ENCODE data around the gene F10. TPM values are rescaled to one million over a fixed set of nuclear protein-coding genes. Genes with fewer than 3 reads are reported as not detected.

F10 gene
- total RNA-seq, 2 donors from 2014 or later, result 18.7 to 32.4 TPM

DNA sequence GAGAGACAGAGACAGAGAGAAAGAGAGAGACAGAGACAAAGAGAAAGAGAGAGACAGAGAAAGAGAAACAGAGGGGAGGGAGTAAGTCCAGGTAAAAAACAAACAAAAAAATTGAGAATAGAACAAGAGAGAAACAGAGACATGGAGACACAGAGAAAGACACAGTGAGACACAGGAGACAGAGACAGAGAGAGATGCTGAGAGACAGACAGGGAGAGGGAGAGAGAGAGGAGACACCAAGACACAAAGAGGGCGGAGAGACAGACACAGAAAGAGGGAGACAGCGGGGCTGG is 30.0 kb downstream of the F10 start:
- Histone ChIP-seq H3K27ac (ENCODE audit: low read depth, low read length) (no peak overlapping the region), H3K4me3 (ENCODE audit: low read length) (no peak overlapping the region), H3K9me3 (ENCODE audit: control insufficient read depth, low read length) (peaks cover 13% of the 10 kb centered on the region), H3K9ac (ENCODE audit: extremely low read depth, low read length, poor library complexity, severe bottlenecking) (no peak overlapping the region), H3K4me1 (ENCODE audit: control insufficient read depth, insufficient read depth, low read length) (peaks cover 8% of the 10 kb centered on the region), H3K27me3 (ENCODE audit: control insufficient read depth, insufficient read depth, low read length, poor library complexity, severe bottlenecking) (peaks cover 13% of the 10 kb centered on the region), H3K36me3 (ENCODE audit: control insufficient read depth, insufficient read depth, low read length) (no peaks in the 10 kb centered on the region)
- H3K9me3 Mint-ChIP-seq, result peaks cover 7% of the 10 kb centered on the region
- 51 to 80% methylated on average over 2 of the region's 2 CpGs for WGBS, 2 experiments (ENCODE audit: insufficient coverage in 1 of 2, insufficient read length in 1 of 2)
- peaks cover 29% of the 10 kb centered on the region for H3K4me1 Mint-ChIP-seq
- no peak for DNase-seq
- H3K4me3 Mint-ChIP-seq, result peak overlapping the region; percentile 66
- H3K27me3 Mint-ChIP-seq (ENCODE audit: insufficient read depth), result no peaks in the 10 kb centered on the region
- H3K36me3 Mint-ChIP-seq (ENCODE audit: low read depth), result peaks cover 13% of the 10 kb centered on the region
- peak overlapping the region; percentile 18 for H3K27ac Mint-ChIP-seq
- TF ChIP-seq, protein P1, sequence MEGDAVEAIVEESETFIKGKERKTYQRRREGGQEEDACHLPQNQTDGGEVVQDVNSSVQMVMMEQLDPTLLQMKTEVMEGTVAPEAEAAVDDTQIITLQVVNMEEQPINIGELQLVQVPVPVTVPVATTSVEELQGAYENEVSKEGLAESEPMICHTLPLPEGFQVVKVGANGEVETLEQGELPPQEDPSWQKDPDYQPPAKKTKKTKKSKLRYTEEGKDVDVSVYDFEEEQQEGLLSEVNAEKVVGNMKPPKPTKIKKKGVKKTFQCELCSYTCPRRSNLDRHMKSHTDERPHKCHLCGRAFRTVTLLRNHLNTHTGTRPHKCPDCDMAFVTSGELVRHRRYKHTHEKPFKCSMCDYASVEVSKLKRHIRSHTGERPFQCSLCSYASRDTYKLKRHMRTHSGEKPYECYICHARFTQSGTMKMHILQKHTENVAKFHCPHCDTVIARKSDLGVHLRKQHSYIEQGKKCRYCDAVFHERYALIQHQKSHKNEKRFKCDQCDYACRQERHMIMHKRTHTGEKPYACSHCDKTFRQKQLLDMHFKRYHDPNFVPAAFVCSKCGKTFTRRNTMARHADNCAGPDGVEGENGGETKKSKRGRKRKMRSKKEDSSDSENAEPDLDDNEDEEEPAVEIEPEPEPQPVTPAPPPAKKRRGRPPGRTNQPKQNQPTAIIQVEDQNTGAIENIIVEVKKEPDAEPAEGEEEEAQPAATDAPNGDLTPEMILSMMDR (conservative IDR thresholded peaks at IDR 0.05), result no peak

DNA sequence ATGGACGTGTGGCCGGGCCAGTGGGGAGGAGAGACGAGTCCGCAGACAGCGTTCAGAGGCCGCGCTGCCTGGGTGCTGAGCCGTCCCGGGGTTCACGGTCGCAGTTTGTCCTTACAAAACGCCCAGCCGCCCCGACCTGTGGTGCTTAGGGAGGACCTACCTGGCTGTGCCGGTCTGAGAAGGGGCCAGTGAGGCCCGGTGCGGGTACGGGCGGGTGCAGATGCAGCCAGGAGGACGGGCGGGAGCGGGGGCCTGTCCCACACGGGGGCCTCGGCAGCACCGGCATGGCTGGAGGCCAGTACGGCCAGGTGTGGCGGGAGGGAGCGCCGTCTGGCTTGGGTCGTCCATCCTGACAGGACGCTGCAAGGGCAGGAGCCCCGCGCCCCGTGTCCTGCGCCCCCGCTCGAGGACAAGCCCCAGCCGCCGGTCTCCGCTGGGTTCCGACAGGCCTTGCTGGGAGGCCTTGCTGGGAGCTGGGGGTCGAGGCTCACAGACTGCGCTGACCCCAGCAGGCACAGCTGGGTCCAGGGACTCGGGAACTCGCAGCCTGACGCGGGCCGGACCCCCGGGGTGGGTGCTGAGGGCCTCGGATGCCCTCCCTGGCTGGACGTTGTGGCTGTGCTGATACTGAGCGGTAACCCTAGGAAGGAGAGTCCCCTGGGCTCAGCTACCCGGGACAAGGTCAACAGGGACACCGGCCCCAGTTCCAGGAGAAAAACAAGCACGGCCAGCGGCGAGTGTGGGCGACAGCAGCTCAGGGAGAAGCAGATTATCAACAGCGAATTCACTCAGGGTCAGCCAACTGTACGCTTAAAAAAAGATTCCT is 30.6 kb downstream of the F10 start:
- Histone ChIP-seq H3K4me3 (ENCODE audit: low read length) (peak overlapping the region; percentile 72), H3K9ac (ENCODE audit: extremely low read depth, low read length, poor library complexity, severe bottlenecking) (peak overlapping the region; percentile 18), H3K4me1 (ENCODE audit: control insufficient read depth, insufficient read depth, low read length) (peaks cover 8% of the 10 kb centered on the region), H3K27ac (ENCODE audit: low read depth, low read length) (no peak overlapping the region), H3K36me3 (ENCODE audit: control insufficient read depth, insufficient read depth, low read length) (no peaks in the 10 kb centered on the region), H3K27me3 (ENCODE audit: control insufficient read depth, insufficient read depth, low read length, poor library complexity, severe bottlenecking) (peaks cover 13% of the 10 kb centered on the region), H3K9me3 (ENCODE audit: control insufficient read depth, low read length) (peaks cover 13% of the 10 kb centered on the region)
- Mint-ChIP-seq H3K36me3 (ENCODE audit: low read depth) (peaks cover 13% of the 10 kb centered on the region), H3K4me3 (peak overlapping the region; percentile 66), H3K27me3 (ENCODE audit: insufficient read depth) (no peaks in the 10 kb centered on the region), H3K4me1 (peaks cover 33% of the 10 kb centered on the region), H3K9me3 (peaks cover 7% of the 10 kb centered on the region), H3K27ac (peak overlapping the region; percentile 87)
- peak; percentile 87 for DNase-seq
- WGBS, 2 experiments (ENCODE audit: insufficient coverage in 1 of 2, insufficient read length in 1 of 2), result 30 to 31% methylated on average over 33 to 60 of the region's 60 CpGs
- TF ChIP-seq, protein P1 (conservative IDR thresholded peaks at IDR 0.05), result no peak

DNA sequence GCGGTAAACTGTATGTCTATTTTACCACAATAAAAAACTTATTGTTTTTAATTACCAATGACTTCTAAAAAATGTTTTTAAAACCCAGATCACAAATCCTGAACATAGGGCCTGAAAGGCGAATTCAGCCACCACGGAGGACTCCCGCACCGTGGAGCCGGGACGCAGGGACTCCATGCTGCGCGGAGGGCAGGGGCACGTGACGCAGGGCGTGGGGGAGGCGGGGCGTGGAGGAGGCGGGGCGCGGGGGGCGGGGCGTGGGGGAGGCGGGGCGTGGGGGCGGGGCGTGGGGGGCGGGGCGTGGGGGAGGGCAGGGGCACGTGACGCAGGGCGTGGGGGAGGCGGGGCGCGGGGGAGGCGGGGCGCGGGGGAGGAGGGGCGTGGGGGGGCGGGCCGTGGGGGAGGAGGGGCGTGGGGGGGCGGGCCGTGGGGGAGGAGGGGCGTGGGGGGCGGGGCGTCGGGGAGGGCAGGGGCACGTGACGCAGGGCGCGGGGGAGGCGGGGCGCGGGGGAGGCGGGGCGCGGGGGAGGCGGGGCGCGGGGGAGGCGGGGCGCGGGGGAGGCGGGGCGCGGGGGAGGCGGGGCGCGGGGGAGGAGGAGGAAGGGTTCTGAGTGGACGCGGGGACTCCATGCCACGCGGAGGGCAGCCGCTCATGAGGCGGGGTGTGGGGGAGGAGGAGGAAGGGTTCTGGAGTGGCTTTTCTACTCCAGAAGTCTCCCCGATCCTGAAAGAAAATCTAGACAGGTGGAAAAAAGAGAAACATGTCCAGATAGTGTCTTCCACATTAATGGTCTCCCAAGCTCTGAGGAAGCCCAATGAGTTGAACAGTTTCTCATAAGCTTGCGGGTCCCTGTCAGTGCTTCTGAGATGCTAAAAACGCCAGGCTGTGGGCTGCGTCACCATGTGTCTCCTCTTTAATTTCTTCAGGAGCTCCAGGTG is 31.5 kb downstream of the F10 start:
- Histone ChIP-seq H3K9me3 (ENCODE audit: control insufficient read depth, low read length) (peaks cover 13% of the 10 kb centered on the region), H3K27me3 (ENCODE audit: control insufficient read depth, insufficient read depth, low read length, poor library complexity, severe bottlenecking) (peaks cover 13% of the 10 kb centered on the region), H3K9ac (ENCODE audit: extremely low read depth, low read length, poor library complexity, severe bottlenecking) (peak overlapping the region; percentile 18), H3K36me3 (ENCODE audit: control insufficient read depth, insufficient read depth, low read length) (no peaks in the 10 kb centered on the region), H3K4me3 (ENCODE audit: low read length) (peak overlapping the region; percentile 72), H3K4me1 (ENCODE audit: control insufficient read depth, insufficient read depth, low read length) (peaks cover 14% of the 10 kb centered on the region), H3K27ac (ENCODE audit: low read depth, low read length) (no peak overlapping the region)
- H3K4me1 Mint-ChIP-seq, result peaks cover 39% of the 10 kb centered on the region
- peaks cover 10% of the 10 kb centered on the region for H3K36me3 Mint-ChIP-seq (ENCODE audit: low read depth)
- H3K4me3 Mint-ChIP-seq, result peak overlapping the region; percentile 66
- TF ChIP-seq, protein P1 (conservative IDR thresholded peaks at IDR 0.05), result no peak
- H3K27me3 Mint-ChIP-seq (ENCODE audit: insufficient read depth), result no peaks in the 10 kb centered on the region
- 26 to 45% methylated on average over 8 to 17 of the region's 76 CpGs for WGBS, 2 experiments (ENCODE audit: insufficient coverage in 1 of 2, insufficient read length in 1 of 2)
- H3K27ac Mint-ChIP-seq, result peak overlapping the region; percentile 87
- peaks cover 7% of the 10 kb centered on the region for H3K9me3 Mint-ChIP-seq
- DNase-seq, result peak; percentile 88
